H9 (cell line): ENCODE results near the gene ANO3. TPM values are rescaled to one million over a fixed set of nuclear protein-coding genes. Genes with fewer than 3 reads are reported as not detected.

Source experiments
- DNase-seq: peaks from one replicate; pipeline ENCODE4 v3.0.0-alpha.2; 2017
- H2AFZ ChIP-seq: one replicate; pipeline ENCODE4 v1.6.1; 2013; ENCODE audit warnings: mild to moderate bottlenecking, low read length, control low read depth, moderate library complexity
- H2AK5ac ChIP-seq: 2 replicates; pipeline ENCODE4 v1.6.1; 2013; ENCODE audit warnings: low read length, control low read depth, mixed read lengths; ENCODE audit not compliant: insufficient read length
- H2BK120ac ChIP-seq: one replicate; pipeline ENCODE4 v1.6.1; 2013; ENCODE audit warnings: low read depth, mild to moderate bottlenecking, low read length, control low read depth, inconsistent platforms; ENCODE audit not compliant: poor library complexity, severe bottlenecking
- H2BK12ac ChIP-seq: 2 replicates; pipeline ENCODE4 v1.6.1; 2013; ENCODE audit warnings: low read length, control low read depth, mixed read lengths, low read depth; ENCODE audit not compliant: insufficient read length
- H2BK15ac ChIP-seq: 2 replicates; pipeline ENCODE4 v1.6.1; 2013; ENCODE audit warnings: low read depth, low read length, control low read depth
- H2BK20ac ChIP-seq: one replicate; pipeline ENCODE4 v1.6.1; 2013; ENCODE audit warnings: low read depth, mild to moderate bottlenecking, low read length, control low read depth, inconsistent platforms; ENCODE audit not compliant: poor library complexity, severe bottlenecking
- H2BK5ac ChIP-seq: 2 replicates; pipeline ENCODE4 v1.6.1; 2013; ENCODE audit warnings: low read length, control low read depth, mixed read lengths; ENCODE audit not compliant: insufficient read length
- H3K14ac ChIP-seq: 2 replicates; pipeline ENCODE4 v1.6.1; 2013; ENCODE audit warnings: low read length, control low read depth; ENCODE audit not compliant: insufficient read depth
- H3K18ac ChIP-seq: 2 replicates; pipeline ENCODE4 v1.6.1; 2013; ENCODE audit warnings: low read depth, mild to moderate bottlenecking, mixed read lengths, low read length, control low read depth; ENCODE audit not compliant: insufficient read length
- H3K23ac ChIP-seq: 2 replicates; pipeline ENCODE4 v1.6.1; 2013; ENCODE audit warnings: low read length, control low read depth, mixed read lengths, low read depth; ENCODE audit not compliant: insufficient read length
- H3K23me2 ChIP-seq: 2 replicates; pipeline ENCODE4 v1.6.1; 2013; ENCODE audit warnings: low read depth, mild to moderate bottlenecking, mixed read lengths, low read length, control low read depth; ENCODE audit not compliant: insufficient read length, poor library complexity, severe bottlenecking
- H3K27ac ChIP-seq: 2 replicates; pipeline ENCODE4 v1.5.1; 2013; ENCODE audit warnings: low read length, control low read depth, mixed read lengths, low read depth; ENCODE audit not compliant: insufficient read length
- H3K27me3 ChIP-seq: 2 replicates; pipeline ENCODE4 v1.6.1; 2013; ENCODE audit warnings: low read length, control low read depth, inconsistent platforms; ENCODE audit not compliant: insufficient read depth
- H3K4ac ChIP-seq: 2 replicates; pipeline ENCODE4 v1.6.1; 2013; ENCODE audit warnings: low read depth, mild to moderate bottlenecking, control low read depth, inconsistent platforms, low read length, moderate library complexity
- H3K4me1 ChIP-seq: 2 replicates; pipeline ENCODE4 v1.6.1; 2013; ENCODE audit warnings: low read length, control low read depth, inconsistent platforms; ENCODE audit not compliant: insufficient read depth
- H3K4me2 ChIP-seq: 2 replicates; pipeline ENCODE4 v1.6.1; 2013; ENCODE audit warnings: low read length, control low read depth, mixed read lengths; ENCODE audit not compliant: insufficient read length, insufficient read depth
- H3K56ac ChIP-seq: 2 replicates; pipeline ENCODE4 v1.6.1; 2013; ENCODE audit warnings: low read depth, mild to moderate bottlenecking, mixed read lengths, low read length, control low read depth; ENCODE audit not compliant: insufficient read length
- H3K79me1 ChIP-seq: 2 replicates; pipeline ENCODE4 v1.6.1; 2013; ENCODE audit warnings: low read depth, mild to moderate bottlenecking, moderate library complexity, low read length, control low read depth, inconsistent platforms; ENCODE audit not compliant: insufficient read depth, poor library complexity, severe bottlenecking
- H3K79me2 ChIP-seq: 2 replicates; pipeline ENCODE4 v1.6.1; 2013; ENCODE audit warnings: low read length, control low read depth, inconsistent platforms; ENCODE audit not compliant: insufficient read depth
- H3K9ac ChIP-seq: 2 replicates; pipeline ENCODE4 v1.6.1; 2013; ENCODE audit warnings: low read length, control low read depth, mixed read lengths; ENCODE audit not compliant: insufficient read length; ENCODE audit errors: extremely low read depth
- H3K9me3 ChIP-seq: one replicate; pipeline ENCODE4 v1.6.1; 2013; ENCODE audit warnings: low read depth, low read length, inconsistent platforms; ENCODE audit not compliant: control insufficient read depth
- H3T11ph ChIP-seq: one replicate; pipeline ENCODE4 v1.6.1; 2013; ENCODE audit warnings: mild to moderate bottlenecking, low read length, control low read depth, inconsistent platforms
- H4K20me1 ChIP-seq: one replicate; pipeline ENCODE4 v1.6.1; 2013; ENCODE audit not compliant: control insufficient read depth, insufficient read length, insufficient read depth
- H4K5ac ChIP-seq: 2 replicates; pipeline ENCODE4 v1.6.1; 2013; ENCODE audit warnings: low read depth, mild to moderate bottlenecking, mixed read lengths, low read length, control low read depth; ENCODE audit not compliant: insufficient read length
- H4K8ac ChIP-seq: replicated peaks from 2 replicates; pipeline ENCODE4 v1.6.1; 2013; ENCODE audit warnings: low read length, control low read depth, mixed read lengths, low read depth; ENCODE audit not compliant: insufficient read length
- H4K91ac ChIP-seq: 2 replicates; pipeline ENCODE4 v1.6.1; 2013; ENCODE audit warnings: low read depth, mild to moderate bottlenecking, moderate library complexity, mixed read lengths, low read length, control low read depth; ENCODE audit not compliant: insufficient read length
- H3K27ac Mint-ChIP-seq, 3 experiments: 2 replicates in 2 of 3; 3 replicates in 1 of 3; pipeline ENCODE4 v1.8.0; 2020 to 2021; ENCODE audit warnings: mixed read lengths in 3 of 3, mild to moderate bottlenecking in 1 of 3, moderate library complexity in 1 of 3
- H3K27me3 Mint-ChIP-seq: 2 replicates; pipeline ENCODE4 v1.8.0; 2021; ENCODE audit warnings: low read depth, mild to moderate bottlenecking, moderate library complexity, mixed read lengths
- H3K36me3 Mint-ChIP-seq, 3 experiments: 2 replicates in 2 of 3; 3 replicates in 1 of 3; pipeline ENCODE4 v1.8.0; 2020 to 2021; ENCODE audit warnings: low read depth in 3 of 3, mixed read lengths in 3 of 3; ENCODE audit not compliant: insufficient read depth in 1 of 3
- H3K4me1 Mint-ChIP-seq, 2 experiments: 2 replicates each; pipeline ENCODE4 v1.8.0; 2020; ENCODE audit warnings: mixed read lengths in 2 of 2
- H3K4me3 Mint-ChIP-seq, 2 experiments: 2 replicates in 1 of 2; 3 replicates in 1 of 2; pipeline ENCODE4 v1.8.0; 2020 to 2021; ENCODE audit warnings: mild to moderate bottlenecking in 2 of 2, mixed read lengths in 2 of 2, moderate library complexity in 1 of 2
- H3K9me3 Mint-ChIP-seq, 2 experiments: 2 replicates in 1 of 2; 3 replicates in 1 of 2; pipeline ENCODE4 v1.8.0; 2020; ENCODE audit warnings: mild to moderate bottlenecking in 2 of 2, mixed read lengths in 2 of 2, moderate library complexity in 1 of 2
- CTCF ChIP-seq: fragments of 200-600 bp; sonication (generic); conservative IDR thresholded peaks from 3 replicates; pipeline ENCODE4 v1.8.0; 2021; ENCODE audit warnings: antibody characterized with exemption, mild to moderate bottlenecking
- WGBS: extraction: QIAGEN DNeasy Blood & Tissue Kit; methylation state at CpG from one replicate; pipeline ENCODE4 v1.1.7; 2013; ENCODE audit warnings: missing lambda C conversion rate, low lambda C conversion rate, mixed read lengths; ENCODE audit not compliant: insufficient read length; ENCODE audit errors: extremely low coverage; 5-methylcytosine and 5-hydroxymethylcytosine counted together
- total RNA-seq: library from RNA; stranded (reverse); gene quantifications from 2 replicates; pipeline ENCODE4 v1.2.1, GENCODE V29; 2021

The ANO3 gene
- total RNA-seq, 1 experiment from 2014 or later, result not detected

- no peak overlapping the region for H2BK15ac ChIP-seq
- no peak overlapping the region for H2BK120ac ChIP-seq
- no peak overlapping the region for H2BK20ac ChIP-seq
- no peak overlapping the region for H3K18ac ChIP-seq
- no peak overlapping the region for H2AFZ ChIP-seq
- no peak overlapping the region for H3K23ac ChIP-seq
- H3K36me3 Mint-ChIP-seq, result no peaks in the 10 kb centered on the region
- H3K4me1 Mint-ChIP-seq, result no peaks in the 10 kb centered on the region
- no peak overlapping the region for H3K4me3 Mint-ChIP-seq
- no peaks in the 10 kb centered on the region for H3K4me1 ChIP-seq
- H3K9me3 Mint-ChIP-seq, result no peaks in the 10 kb centered on the region
- H3K9me3 ChIP-seq, result no peaks in the 10 kb centered on the region
- DNase-seq, result no peak
- no peaks in the 10 kb centered on the region for H3K27me3 ChIP-seq
- H3K14ac ChIP-seq, result no peak overlapping the region
- no peak overlapping the region for H2BK5ac ChIP-seq
- no peak overlapping the region for H3T11ph ChIP-seq
- no peak overlapping the region for H3K4ac ChIP-seq
- H3K79me2 ChIP-seq, result no peaks in the 10 kb centered on the region
- H3K23me2 ChIP-seq, result no peaks in the 10 kb centered on the region
- H3K56ac ChIP-seq, result no peak overlapping the region
- no peak overlapping the region for H3K27ac Mint-ChIP-seq
- TF ChIP-seq CTCF, result no peak
- H3K9ac ChIP-seq, result no peak overlapping the region
- no peak overlapping the region for H3K27ac ChIP-seq
- no CpG with 5 or more reads among the region's 2 CpGs for WGBS
- no peak overlapping the region for H3K4me2 ChIP-seq
- no peak overlapping the region for H2BK12ac ChIP-seq
- H4K5ac ChIP-seq, result no peak overlapping the region
- H3K27me3 Mint-ChIP-seq, result no peaks in the 10 kb centered on the region
- H4K20me1 ChIP-seq, result no peaks in the 10 kb centered on the region
- no peak overlapping the region for H4K91ac ChIP-seq
- H3K79me1 ChIP-seq, result no peaks in the 10 kb centered on the region
- no peak overlapping the region for H4K8ac ChIP-seq
- no peak overlapping the region for H2AK5ac ChIP-seq
Measured at GRCh38 chr11:26474401-26474800, 142.5 kb downstream of the ANO3 start.
